Stimulated activated CD4-positive, alpha-beta T cell treated with anti-CD3 and anti-CD28 coated beads, TNF-alpha, amount 100 ng/mL, for 4 hours (primary cell): ENCODE data around the gene KRTAP9-7.

ENCODE experiments used
- DNase-seq, 3 experiments: peaks; one replicate each; pipeline ENCODE4 v3.0.0-alpha.2; 2020; ENCODE audit warnings: low read depth in 3 of 3

Gene KRTAP9-7

GRCh38 chr17:41322094-41322902 lies 46.8 kb downstream of the KRTAP9-7 start:
- no peak for DNase-seq

GRCh38 chr17:41322903-41323895 lies 47.7 kb downstream of the KRTAP9-7 start:
- DNase-seq: no peak

- DNase-seq: no peak
These were observed 48.9 kb downstream of the KRTAP9-7 start for GRCh38 chr17:41324180-41325075.

GRCh38 chr17:41325126-41325525 lies 49.6 kb downstream of the KRTAP9-7 start:
- DNase-seq: no peak

- DNase-seq: no peak
These were observed 50.1 kb downstream of the KRTAP9-7 start for GRCh38 chr17:41325611-41326010.
